Cardiac muscle cell (in vitro differentiated cells and primary cell): ENCODE data around the gene REEP5. TPM values are rescaled to one million over a fixed set of nuclear protein-coding genes. Genes with fewer than 3 reads are reported as not detected.
"Not testable (repeated sequence)": the region's sequence is repeated elsewhere in the genome, so short reads cannot be mapped to it uniquely, and the experiment has no call there.

Experiments
- DNase-seq, 2 donors: peaks; one replicate each; pipeline versions ENCODE4 v3.0.0 to v3.0.0-alpha.2; 2010 to 2017; ENCODE audit warnings: low read depth in 1 of 2, low spot score in 1 of 2
- H3K27ac ChIP-seq: fragments of 200-600 bp; sonication (generic); 2 replicates; pipeline ENCODE4 v1.5.1; 2016
- H3K27me3 ChIP-seq: fragments of 200-600 bp; sonication (generic); 2 replicates; pipeline ENCODE4 v1.6.0; 2016; ENCODE audit warnings: control low read depth
- H3K36me3 ChIP-seq: fragments of 200-600 bp; sonication (generic); 2 replicates; pipeline ENCODE4 v1.5.1; 2016; ENCODE audit warnings: control low read depth
- H3K4me1 ChIP-seq: fragments of 200-600 bp; sonication (generic); 2 replicates; pipeline ENCODE4 v1.8.1; 2017; ENCODE audit warnings: low read depth, mild to moderate bottlenecking, mixed run types
- H3K4me3 ChIP-seq: fragments of 200-600 bp; sonication (generic); 2 replicates; pipeline ENCODE4 v1.5.1; 2016; ENCODE audit warnings: mild to moderate bottlenecking
- H3K9me3 ChIP-seq: fragments of 200-600 bp; sonication (generic); 2 replicates; pipeline ENCODE4 v1.5.1; 2017; ENCODE audit warnings: low read depth, mild to moderate bottlenecking, control low read depth
- polyA plus RNA-seq: library from polyadenylated mRNA; unstranded; fragments of >200 nt; fragmentation: Nextera tagmentation; extraction: Ambion mirVana; gene quantifications from 2 replicates; pipeline ENCODE4 v1.2.1, GENCODE V29; 2016
- total RNA-seq: library from RNA; depleted of rRNA; stranded (reverse); fragments of >200 nt; gene quantifications from 2 replicates; pipeline ENCODE4 v1.2.3, GENCODE V29; 2016
- TF ChIP-seq, protein P1 (sequence below): IDR thresholded peaks from 2 replicates; pipeline ENCODE4 v1.5.1; 2012; ENCODE audit warnings: low read depth, mild to moderate bottlenecking, low read length

The REEP5 gene
- total and polyA plus RNA-seq, 2 experiments from 2014 or later = 27.0 to 138 TPM

DNA sequence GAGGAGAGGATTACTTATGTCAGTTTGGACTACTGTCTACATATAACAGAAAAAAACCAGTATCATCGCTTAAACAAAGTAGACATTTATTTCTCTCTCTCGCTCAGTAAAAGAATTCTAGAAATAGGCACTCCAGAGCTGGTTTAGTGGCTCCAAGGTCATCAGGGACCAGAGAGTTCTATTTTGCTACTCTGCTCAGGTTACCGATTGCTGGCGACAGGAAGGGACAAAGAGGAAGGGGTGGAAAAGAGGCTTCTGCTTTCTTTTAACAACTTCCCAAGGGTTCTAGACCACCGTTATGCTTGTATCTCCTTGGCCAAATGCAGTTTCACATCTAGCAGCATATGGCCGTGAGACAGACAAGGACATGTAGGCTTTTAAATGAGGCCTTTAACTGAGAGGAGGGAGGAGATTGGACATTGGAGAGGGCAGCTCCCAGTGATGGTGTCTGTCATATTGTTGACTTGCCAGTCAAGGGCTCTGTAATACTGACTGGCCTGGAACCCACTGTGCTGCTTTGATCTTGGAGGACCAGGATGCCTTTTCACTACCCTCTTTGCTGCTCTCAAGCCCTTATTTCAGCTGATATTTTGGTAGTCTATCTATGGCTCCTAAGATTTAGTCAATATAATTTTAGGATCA is 39.0 kb upstream of the REEP5 start:
- H3K9me3 ChIP-seq = no peaks in the 10 kb centered on the region
- H3K4me3 ChIP-seq = no peak overlapping the region
- TF ChIP-seq, protein P1, sequence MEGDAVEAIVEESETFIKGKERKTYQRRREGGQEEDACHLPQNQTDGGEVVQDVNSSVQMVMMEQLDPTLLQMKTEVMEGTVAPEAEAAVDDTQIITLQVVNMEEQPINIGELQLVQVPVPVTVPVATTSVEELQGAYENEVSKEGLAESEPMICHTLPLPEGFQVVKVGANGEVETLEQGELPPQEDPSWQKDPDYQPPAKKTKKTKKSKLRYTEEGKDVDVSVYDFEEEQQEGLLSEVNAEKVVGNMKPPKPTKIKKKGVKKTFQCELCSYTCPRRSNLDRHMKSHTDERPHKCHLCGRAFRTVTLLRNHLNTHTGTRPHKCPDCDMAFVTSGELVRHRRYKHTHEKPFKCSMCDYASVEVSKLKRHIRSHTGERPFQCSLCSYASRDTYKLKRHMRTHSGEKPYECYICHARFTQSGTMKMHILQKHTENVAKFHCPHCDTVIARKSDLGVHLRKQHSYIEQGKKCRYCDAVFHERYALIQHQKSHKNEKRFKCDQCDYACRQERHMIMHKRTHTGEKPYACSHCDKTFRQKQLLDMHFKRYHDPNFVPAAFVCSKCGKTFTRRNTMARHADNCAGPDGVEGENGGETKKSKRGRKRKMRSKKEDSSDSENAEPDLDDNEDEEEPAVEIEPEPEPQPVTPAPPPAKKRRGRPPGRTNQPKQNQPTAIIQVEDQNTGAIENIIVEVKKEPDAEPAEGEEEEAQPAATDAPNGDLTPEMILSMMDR = no peak
- no peaks in the 10 kb centered on the region for H3K27me3 ChIP-seq
- no peaks in the 10 kb centered on the region for H3K36me3 ChIP-seq
- no peak for DNase-seq
- peaks cover 10% of the 10 kb centered on the region for H3K4me1 ChIP-seq
- H3K27ac ChIP-seq = no peak overlapping the region

DNA sequence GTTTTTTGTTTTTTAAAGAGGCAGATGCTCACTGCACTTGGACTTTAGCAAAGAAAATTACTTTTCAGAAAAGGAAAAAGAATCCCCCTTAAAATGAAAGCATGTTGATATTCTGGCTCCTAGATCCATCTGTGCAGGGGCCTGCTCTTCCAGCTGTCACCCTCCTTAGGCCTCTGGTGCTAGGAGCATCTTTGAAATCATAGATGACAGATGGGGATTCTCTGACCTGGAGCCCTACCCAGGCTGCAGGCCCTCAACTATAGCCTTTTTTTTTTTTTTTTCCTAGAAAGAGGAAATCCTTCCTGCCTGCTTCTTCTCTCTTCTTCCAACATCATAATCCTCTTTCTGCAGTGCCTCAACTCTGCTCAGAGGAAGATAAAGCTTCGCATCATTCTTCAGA is 38.3 kb upstream of the REEP5 start:
- Histone ChIP-seq H3K27me3 (no peaks in the 10 kb centered on the region), H3K27ac (no peak overlapping the region), H3K9me3 (no peaks in the 10 kb centered on the region), H3K4me1 (peaks cover 10% of the 10 kb centered on the region), H3K4me3 (no peak overlapping the region), H3K36me3 (no peaks in the 10 kb centered on the region)
- DNase-seq = no peak
- TF ChIP-seq, protein P1 = no peak

- not testable (repeated sequence) for H3K9me3 ChIP-seq, H3K27ac ChIP-seq, H3K36me3 ChIP-seq, H3K4me3 ChIP-seq, H3K27me3 ChIP-seq
- peaks cover 10% of the 10 kb centered on the region for H3K4me1 ChIP-seq
- DNase-seq = peak in 1 of 2 donors; percentile 59
Measured at GRCh38 chr5:112959872-112960271, 37.8 kb upstream of the REEP5 start.

DNA sequence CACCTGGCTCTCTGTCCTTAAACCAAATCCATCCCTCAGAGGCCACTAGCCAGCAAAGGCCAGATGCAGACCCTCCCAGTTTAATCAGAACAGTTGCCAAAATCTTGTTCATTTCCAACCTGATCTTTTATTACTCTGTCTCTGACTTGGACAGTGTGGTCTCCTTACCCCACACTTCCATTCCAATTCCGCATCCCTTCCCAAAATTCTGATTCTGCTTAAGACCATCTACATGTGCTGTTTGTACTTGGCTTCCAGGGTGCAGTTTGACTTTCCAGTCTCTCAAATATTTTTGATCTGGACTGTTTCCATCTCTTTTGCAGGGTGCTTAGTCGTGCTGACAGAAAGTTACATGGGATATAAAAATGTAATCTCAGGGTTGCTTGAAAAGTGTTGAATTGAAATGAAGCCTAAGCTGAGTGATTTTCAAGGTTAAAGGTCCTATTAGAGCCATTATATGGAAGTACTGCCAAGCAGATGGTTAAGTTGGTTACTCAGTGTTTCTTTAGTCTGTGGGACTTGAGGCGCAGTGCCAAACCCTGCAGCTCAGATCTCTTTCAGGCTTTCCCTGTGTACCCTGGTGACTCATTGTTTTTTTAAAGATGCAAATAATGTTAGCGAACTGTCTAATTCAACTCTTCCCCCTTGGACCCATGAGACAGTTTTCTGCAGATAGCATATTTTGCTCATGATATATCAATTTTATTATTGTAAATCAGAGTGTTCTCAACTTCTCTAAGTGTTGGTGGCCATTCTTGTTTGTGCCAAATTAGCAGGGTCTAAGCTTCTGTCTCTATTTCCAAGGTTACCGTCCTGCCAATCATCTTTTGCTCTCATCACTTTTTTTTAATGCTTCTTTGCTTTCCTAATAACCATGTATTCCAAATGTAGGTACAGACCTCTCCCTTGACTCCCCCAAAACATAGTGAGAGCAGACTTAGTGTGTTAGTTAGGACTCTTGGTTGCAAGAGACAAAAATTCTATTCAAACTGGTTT is 36.4 kb upstream of the REEP5 start:
- Histone ChIP-seq H3K27me3 (no peaks in the 10 kb centered on the region), H3K9me3 (no peaks in the 10 kb centered on the region), H3K4me1 (peaks cover 10% of the 10 kb centered on the region), H3K36me3 (no peaks in the 10 kb centered on the region), H3K4me3 (no peak overlapping the region), H3K27ac (no peak overlapping the region)
- TF ChIP-seq, protein P1 = no peak
- DNase-seq = peak in 1 of 2 donors; percentile 93

- DNase-seq = no peak
- H3K36me3 ChIP-seq = no peaks in the 10 kb centered on the region
- no peak overlapping the region for H3K27ac ChIP-seq
- no peaks in the 10 kb centered on the region for H3K9me3 ChIP-seq
- no peak overlapping the region for H3K4me3 ChIP-seq
- TF ChIP-seq, protein P1 = no peak
- no peaks in the 10 kb centered on the region for H3K27me3 ChIP-seq
- H3K4me1 ChIP-seq = peaks cover 10% of the 10 kb centered on the region
Measured at GRCh38 chr5:112957036-112957808, 35.2 kb upstream of the REEP5 start.
